Measurements from ENCODE around the gene FNIP2. TPM values are rescaled to one million over a fixed set of nuclear protein-coding genes. Genes with fewer than 3 reads are reported as not detected.
A peak's percentile ranks its signal among the peaks of the same experiment; 100 is the strongest.

FNIP2 gene
- total RNA-seq, 1 donor from 2014 or later, result 24.2 TPM

- DNase-seq (ENCODE audit: extremely low read depth, low read depth, low spot score), result no peak
These were observed 8.0 kb upstream of the FNIP2 start for GRCh38 chr4:158760866-158761265.

GRCh38 chr4:158762553-158762952 is 6.3 kb upstream of the FNIP2 start:
- DNase-seq (ENCODE audit: extremely low read depth, low read depth, low spot score), result no peak

DNA sequence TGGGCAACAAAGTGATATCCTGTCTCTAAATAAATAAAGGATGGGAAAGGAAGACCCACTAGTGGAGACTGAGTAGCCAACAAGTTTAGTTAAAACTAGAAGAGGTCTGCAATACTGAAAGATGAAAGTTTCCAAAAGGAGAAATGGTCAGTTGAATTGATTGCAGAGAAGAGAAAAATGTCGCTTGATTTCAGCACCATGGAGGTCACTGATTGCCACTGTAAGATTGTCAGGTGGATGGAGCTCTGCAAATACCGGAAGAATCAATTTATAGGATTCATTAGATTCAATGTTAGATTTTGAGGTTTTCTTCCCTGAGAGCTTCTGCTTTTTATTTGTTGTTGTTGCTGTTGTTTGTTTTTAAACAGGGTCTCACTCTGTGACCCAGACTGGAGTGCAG is 5.4 kb upstream of the FNIP2 start:
- DNase-seq (ENCODE audit: extremely low read depth, low read depth, low spot score), result no peak

- DNase-seq (ENCODE audit: extremely low read depth, low read depth, low spot score), result no peak
These were observed 2.3 kb upstream of the FNIP2 start for GRCh38 chr4:158766434-158767044.

- DNase-seq (ENCODE audit: extremely low read depth, low read depth, low spot score), result no peak
These were observed 1.4 kb upstream of the FNIP2 start for GRCh38 chr4:158767451-158767850.

DNA sequence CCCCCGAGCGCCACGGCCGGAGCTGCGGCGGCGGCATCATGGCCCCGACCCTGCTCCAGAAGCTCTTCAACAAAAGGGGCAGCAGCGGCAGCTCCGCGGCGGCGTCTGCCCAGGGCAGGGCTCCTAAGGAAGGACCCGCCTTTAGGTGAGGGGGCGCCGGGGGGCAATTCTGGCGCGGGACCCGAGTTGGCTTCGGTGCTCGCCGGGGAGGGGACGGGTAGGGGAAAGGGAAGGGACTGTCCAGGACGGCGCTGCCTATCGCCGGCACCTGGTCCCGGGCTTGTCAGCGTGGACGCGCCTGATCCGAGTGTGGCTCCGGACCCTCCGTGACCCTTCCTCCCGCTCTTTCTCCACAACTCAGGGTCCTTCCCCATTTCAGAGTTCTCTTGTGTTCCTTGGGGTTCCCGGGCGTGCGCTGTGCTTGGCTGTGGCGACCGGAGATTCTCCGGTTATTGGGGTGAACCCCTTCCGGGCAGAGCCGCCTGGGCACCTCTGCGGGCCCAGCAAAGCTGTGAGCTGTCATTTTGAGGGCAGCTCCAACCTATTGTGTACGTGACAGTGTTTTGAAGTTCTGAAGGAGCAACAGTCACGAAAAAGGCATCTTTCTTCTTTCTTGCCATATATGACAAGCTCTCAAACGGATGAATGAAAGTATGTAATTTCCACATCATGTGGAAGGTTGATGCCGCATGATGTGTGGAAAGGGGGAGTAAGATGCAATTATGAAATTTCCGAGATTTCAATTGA is 522 bp downstream of the FNIP2 start:
- no peak for DNase-seq (ENCODE audit: extremely low read depth, low read depth, low spot score)

DNA sequence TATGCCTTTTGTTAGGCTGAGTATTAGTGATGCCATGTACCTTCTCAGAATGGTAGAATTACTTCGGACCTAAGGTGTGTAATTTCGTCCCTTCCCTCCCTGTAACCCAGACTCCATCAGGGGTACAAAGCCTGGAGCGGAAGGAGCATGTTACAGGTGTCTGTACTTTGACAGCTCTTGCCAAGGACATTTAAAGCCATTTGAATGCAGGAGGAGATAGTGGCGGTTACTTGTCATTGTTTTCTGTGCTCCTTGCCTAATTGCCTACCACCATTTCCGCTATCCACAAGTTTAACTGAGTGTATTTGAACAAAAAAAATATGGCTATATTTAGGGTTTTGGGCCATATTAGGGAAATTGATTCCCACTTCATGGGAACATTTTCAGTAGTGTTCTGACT is 1.8 kb downstream of the FNIP2 start:
- DNase-seq (ENCODE audit: extremely low read depth, low read depth, low spot score), result no peak

DNA sequence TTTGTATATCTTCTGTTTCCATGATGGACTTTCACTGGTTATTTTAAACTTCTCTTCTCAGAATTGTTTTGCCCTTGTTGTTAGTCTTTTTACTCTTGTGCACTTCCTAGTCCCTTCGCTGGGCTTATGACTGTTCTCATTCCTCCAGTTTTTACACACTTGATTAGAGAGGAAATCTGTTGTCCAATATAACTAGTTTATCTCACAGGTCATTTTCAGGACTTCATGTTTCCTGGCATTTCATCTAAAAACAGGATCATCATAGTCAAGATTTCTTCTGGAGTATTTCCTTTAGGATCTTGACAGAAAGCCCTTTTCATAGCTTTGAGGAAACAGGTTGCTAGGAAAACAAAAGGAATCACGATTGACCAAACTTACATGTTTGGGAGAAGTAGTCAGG is 3.0 kb downstream of the FNIP2 start:
- DNase-seq (ENCODE audit: extremely low read depth, low read depth, low spot score), result peak; percentile 64

GRCh38 chr4:158775091-158775651 is 6.3 kb downstream of the FNIP2 start:
- peak; percentile 57 for DNase-seq (ENCODE audit: extremely low read depth, low read depth, low spot score)

GRCh38 chr4:158776106-158776505 is 7.3 kb downstream of the FNIP2 start:
- no peak for DNase-seq (ENCODE audit: extremely low read depth, low read depth, low spot score)

DNA sequence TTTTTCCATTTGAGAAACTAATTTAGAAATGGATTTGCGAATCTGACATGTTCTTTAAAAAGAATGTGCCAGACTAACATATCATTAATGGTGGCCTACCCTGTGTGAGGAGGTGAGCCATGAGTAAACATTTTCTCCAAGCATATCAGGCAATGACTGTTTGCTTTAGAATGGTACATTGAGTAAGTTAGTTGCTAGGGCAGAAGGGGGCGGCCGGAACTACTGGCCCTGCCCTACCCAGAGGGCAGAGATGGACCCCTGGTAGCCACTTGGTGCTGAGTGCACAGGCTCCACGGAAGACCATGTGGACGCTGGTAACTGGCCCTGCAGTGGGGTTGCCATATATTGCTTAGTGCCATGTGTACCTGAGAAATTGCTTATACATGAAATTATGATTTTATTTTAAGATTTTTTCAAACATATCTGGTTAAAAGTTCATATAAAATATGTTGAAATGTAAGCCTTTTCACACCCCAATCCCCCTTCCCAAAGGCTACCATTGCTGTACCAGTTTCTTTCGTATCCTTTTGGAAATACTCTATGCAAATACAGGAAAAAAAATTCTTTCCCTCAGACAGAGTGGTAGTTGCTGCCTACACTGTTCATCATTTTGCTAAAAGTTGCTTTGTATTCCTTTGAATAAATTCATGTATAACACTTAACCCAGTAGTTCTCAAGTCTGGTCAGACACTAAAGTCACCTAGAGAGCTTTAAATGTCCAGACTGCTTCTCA is 8.8 kb downstream of the FNIP2 start:
- DNase-seq (ENCODE audit: extremely low read depth, low read depth, low spot score), result no peak

DNA sequence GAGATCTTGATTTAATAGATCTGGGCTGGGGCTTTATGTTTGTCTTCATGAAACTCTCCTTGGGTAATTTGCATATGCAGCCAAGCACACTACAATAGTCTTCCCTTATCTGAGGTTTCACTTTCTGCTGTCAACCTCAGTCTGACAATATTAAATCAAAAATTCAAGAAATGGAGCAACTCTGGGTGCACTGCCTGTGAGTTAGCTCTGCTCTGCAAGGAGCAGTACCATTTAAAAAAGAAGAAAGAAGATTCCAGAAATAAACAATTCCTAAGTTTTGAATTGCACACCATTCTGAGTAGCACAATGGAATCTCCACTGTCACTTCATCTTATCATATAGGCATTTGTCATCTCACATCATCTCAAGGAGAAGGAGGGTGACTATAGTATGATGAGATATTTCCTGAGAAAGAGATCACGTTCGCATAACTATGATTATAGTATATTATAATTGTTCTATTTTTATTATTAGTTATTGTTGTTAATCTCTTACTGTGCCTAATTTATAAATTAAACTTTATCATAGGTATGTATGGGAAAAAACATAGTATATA is 9.4 kb downstream of the FNIP2 start:
- no peak for DNase-seq (ENCODE audit: extremely low read depth, low read depth, low spot score)

- no peak for DNase-seq (ENCODE audit: extremely low read depth, low read depth, low spot score)
These were observed 9.9 kb downstream of the FNIP2 start for GRCh38 chr4:158778712-158779111.

DNA sequence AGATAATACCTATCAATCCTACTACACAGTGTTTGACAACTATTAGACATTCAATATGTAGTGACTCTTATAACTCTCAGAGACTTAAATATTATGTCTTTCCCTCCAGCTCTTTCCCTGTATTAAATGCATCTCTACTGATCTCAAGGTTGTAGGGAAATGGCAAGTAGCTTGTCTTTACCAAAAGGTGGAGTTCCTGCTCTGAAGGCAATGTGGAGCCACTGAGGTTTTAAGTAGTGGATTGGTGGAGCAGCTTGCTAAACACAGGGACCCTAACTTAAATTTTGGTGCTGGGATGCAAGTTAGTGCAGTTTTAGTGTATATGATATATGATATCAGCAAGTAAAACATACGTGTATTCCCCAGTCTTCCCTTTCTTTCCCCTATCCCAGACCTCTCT is 13.1 kb downstream of the FNIP2 start:
- DNase-seq (ENCODE audit: extremely low read depth, low read depth, low spot score), result no peak

DNA sequence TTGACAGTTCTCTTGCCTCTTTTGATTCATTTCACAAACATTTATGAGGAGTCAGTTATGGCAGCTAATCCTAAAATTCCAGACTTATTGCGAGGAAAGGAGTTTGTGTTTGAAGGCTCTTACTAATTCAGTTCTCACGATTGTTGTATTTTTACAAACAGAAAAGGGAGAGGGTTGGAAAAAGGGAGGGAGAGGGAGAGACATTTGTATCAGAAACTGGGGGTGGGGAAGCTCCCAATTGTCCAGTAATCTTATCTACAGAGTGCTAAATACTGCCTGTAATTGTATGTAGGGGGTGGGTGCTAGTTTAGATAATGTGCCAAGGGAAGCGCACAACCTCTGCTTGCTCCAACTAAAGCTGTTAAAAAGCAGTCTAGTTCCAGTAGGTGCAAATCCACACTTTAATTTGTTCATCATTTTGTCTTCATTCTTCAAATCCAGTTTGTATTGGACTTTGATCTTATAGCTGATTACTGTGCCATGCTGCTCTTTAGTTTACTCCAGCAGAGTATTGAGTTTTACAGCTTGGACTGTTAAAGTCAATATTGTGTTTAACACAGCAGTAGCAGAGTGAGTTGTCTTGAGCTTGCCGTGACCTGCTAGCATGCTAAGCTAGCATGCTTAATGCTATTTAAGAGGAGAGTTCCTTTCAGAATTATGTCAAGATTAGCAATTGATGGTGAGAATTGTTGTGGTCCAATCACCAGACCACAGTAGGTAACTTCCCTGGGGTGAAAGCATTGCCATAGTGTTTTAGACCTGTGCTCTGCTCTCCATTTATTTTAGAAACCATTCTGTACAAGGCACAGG is 13.9 kb downstream of the FNIP2 start:
- no peak for DNase-seq (ENCODE audit: extremely low read depth, low read depth, low spot score)

DNA sequence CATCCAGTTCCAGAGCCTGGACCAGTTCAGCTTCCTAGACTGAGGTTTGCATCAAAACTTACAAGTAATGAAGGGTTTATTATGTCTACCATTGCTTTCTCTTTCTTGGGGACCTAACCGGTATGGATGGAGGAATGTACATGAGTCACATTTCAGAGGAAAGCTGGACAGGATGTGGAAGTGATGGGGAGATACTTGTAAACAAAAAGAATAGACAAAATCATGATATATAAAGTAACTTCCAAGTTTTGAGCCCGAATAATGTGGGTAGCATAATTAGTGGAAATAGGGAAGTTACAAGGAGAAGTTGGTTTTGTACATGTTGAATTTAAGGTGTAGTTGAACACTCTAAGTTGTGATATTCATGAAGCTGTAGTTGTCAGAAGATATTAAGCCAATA is 15.0 kb downstream of the FNIP2 start:
- DNase-seq (ENCODE audit: extremely low read depth, low read depth, low spot score), result no peak

DNA sequence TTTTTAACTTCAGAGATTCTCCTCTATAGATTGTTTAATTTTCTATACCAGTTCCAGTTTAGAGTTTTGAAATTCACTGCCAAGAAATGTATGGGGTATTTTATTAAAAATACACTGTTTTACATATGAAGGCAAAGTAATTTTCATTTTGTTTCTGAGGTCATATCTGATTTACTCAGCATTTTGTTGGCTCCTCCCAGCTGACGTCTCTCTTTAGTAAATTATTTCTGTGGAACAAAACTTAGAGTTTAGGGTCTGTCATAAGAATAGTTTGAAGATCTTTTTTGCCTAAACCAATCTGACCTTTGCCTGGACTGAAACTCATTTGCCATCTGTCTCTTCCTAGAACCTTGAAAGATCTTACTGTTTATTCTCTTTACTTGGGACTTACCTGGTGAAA is 16.9 kb downstream of the FNIP2 start:
- DNase-seq (ENCODE audit: extremely low read depth, low read depth, low spot score), result no peak

DNA sequence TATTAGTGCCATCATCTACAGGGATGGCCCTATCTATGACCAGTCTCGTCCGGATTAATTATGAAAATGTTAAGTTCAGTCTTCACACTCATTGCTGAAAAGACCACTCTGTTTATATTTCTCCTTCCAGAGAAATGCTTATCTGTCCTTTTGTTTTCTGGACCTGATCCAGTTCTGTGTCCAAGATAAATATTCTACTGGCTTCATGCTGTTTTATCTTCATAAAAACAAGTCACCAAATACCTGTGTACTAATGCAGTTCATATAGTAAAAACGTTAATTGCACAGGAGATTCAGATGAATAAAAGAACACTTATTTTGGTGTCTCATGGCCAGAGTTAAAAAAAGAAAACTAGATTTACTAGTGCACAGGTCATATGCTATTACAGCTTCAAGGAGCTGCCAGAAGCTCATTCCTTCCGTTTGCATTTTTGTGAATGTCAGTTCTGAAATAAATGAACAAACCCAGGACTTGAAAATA is 17.3 kb downstream of the FNIP2 start:
- DNase-seq (ENCODE audit: extremely low read depth, low read depth, low spot score), result no peak

- no peak for DNase-seq (ENCODE audit: extremely low read depth, low read depth, low spot score)
These were observed 18.1 kb downstream of the FNIP2 start for GRCh38 chr4:158786955-158787354.

GRCh38 chr4:158787709-158788475 is 19.1 kb downstream of the FNIP2 start:
- no peak for DNase-seq (ENCODE audit: extremely low read depth, low read depth, low spot score)

All from glomerular endothelial cell (primary cell).